B cell (primary cell): ENCODE data around the gene OASL.

ENCODE experiments used
- EZH2 ChIP-seq: IDR thresholded peaks from 2 replicates; pipeline ENCODE4 v1.6.1; 2012; ENCODE audit warnings: borderline replicate concordance, low read depth, mild to moderate bottlenecking, moderate library complexity, low read length; ENCODE audit not compliant: insufficient read depth, poor library complexity, severe bottlenecking
- TF ChIP-seq, protein P1 (sequence below): fragments of 200-600 bp; IDR thresholded peaks from one replicate; pipeline ENCODE4 v1.8.0; 2022; ENCODE audit warnings: antibody characterized with exemption, mild to moderate bottlenecking

DNA sequence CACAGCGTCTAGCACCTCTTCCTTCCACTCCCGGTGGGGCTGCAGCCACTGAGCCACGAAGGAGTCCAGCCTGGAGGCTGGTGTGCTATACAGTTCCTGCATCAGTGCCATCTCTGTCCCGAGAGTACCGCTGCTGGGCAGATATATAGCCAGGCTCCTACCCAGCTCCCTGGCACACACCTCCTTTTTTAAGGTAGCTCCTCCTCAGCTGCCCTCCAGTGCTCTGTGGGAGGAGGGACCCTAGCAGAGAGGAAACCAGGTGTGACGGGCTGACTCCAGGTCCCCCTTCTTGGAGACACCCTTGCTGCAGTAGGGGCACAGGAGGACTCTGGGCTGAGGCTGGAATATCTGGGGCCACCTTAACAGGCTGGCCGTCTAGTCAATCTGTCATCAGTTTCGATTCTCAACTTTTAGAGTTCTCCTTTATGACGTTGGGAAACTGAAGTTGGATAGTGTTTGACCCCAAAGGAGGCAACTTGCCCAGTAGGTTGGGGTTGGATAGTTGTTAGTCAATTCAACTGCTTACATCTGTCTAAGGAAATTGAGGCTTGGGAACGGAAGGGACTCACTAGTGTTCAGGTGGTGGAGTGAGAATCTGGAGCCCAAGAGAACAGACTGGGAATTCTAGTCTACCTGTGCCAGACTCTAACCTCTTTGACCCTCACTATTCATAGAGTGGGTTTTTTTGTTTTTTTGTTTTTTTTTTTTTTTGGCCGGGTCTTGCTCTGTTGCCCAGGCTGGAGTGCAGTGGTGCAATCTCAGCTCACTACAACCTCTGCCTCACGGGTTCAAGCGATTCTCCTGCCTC lies at the start of gene OASL:
- TF ChIP-seq, protein P1, sequence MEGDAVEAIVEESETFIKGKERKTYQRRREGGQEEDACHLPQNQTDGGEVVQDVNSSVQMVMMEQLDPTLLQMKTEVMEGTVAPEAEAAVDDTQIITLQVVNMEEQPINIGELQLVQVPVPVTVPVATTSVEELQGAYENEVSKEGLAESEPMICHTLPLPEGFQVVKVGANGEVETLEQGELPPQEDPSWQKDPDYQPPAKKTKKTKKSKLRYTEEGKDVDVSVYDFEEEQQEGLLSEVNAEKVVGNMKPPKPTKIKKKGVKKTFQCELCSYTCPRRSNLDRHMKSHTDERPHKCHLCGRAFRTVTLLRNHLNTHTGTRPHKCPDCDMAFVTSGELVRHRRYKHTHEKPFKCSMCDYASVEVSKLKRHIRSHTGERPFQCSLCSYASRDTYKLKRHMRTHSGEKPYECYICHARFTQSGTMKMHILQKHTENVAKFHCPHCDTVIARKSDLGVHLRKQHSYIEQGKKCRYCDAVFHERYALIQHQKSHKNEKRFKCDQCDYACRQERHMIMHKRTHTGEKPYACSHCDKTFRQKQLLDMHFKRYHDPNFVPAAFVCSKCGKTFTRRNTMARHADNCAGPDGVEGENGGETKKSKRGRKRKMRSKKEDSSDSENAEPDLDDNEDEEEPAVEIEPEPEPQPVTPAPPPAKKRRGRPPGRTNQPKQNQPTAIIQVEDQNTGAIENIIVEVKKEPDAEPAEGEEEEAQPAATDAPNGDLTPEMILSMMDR, result no peak
- TF ChIP-seq EZH2, result no peak
